HS-27A (cell line): ENCODE data around the gene KNSTRN.

Source experiments
- DNase-seq: peaks from one replicate; pipeline ENCODE4 v3.0.0-alpha.2; 2012; ENCODE audit warnings: low read depth, missing footprints

KNSTRN gene

GRCh38 chr15:40399370-40399769 lies 16.8 kb downstream of the KNSTRN start:
- no peak for DNase-seq

- peak; percentile 83 for DNase-seq
Measured at GRCh38 chr15:40405501-40406381, 23.2 kb downstream of the KNSTRN start, which contains the start of gene IVD. TSS of gene IVD (plus strand) at chr15:40405795. CDS start at chr15:40405828, 33 bp downstream.

DNA sequence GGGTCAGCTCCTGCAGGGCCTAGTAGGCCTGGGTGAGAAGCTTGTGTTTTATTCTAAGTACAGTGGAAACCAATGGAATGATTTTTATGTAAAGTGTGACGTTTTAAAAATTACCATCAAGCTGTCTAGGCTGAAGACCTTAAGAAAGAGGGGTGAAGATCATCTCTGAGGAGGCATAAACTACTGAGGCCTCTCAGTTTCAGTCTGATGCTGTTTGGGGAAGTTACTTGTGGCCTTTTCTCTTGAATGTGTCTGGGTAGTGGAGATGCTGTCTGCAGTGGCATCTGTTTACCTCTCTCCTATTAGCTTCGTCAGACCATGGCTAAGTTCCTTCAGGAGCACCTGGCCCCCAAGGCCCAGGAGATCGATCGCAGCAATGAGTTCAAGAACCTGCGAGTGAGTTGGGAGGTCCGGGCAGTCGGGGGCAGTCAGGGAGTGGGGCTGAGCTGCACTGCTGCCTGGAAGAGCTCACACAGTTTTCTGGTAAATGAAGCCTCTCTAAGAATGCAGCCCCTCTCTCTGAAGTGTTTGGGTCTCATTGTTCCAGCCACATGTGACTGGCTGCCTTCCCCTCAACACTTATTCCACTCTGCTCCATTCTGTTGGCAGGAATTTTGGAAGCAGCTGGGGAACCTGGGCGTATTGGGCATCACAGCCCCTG lies 24.9 kb downstream of the KNSTRN start:
- DNase-seq = no peak

DNA sequence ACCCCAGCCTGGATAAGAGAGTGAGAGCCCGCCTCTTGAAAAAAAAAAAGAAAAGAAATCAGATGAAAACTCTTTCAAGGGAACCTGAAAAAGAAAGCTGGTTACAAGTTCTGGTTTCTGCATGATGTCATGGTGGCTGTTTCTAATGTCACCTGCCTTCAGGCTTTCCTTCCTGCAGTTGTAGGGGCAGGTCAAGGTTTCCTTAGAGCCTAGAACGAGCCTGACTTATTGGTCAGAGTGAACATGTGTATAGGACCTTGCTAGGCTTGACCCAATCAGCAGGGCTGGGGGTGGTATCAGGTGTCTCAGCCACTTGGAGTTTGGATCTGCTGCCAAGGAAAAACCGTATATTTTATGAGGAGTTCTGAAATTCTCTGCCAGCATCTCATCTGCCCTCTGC lies 26.8 kb downstream of the KNSTRN start:
- no peak for DNase-seq

- DNase-seq = no peak
Measured at GRCh38 chr15:40410476-40410875, 28.0 kb downstream of the KNSTRN start.

- DNase-seq = no peak
Measured at GRCh38 chr15:40412095-40412759, 29.7 kb downstream of the KNSTRN start.

GRCh38 chr15:40413036-40413435 lies 30.5 kb downstream of the KNSTRN start:
- DNase-seq = no peak

GRCh38 chr15:40414816-40415215 lies 32.3 kb downstream of the KNSTRN start:
- no peak for DNase-seq

- DNase-seq = no peak
Measured at GRCh38 chr15:40415226-40415625, 32.7 kb downstream of the KNSTRN start.

DNA sequence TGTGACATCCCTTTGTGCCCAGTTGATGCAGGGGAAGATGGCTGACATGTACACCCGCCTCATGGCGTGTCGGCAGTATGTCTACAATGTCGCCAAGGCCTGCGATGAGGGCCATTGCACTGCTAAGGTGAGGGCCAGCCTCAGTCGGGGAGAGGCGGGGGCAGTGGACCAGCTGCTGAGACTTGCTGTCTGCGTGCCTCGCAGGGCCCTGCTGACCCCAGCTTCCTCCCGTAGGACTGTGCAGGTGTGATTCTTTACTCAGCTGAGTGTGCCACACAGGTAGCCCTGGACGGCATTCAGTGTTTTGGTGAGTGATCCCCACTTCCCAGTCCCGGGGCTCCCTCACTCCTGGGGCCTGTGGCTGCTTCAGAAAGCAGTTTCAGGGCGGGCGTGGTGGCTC lies 33.5 kb downstream of the KNSTRN start:
- no peak for DNase-seq

GRCh38 chr15:40418126-40418525 lies 35.6 kb downstream of the KNSTRN start:
- DNase-seq = no peak

DNA sequence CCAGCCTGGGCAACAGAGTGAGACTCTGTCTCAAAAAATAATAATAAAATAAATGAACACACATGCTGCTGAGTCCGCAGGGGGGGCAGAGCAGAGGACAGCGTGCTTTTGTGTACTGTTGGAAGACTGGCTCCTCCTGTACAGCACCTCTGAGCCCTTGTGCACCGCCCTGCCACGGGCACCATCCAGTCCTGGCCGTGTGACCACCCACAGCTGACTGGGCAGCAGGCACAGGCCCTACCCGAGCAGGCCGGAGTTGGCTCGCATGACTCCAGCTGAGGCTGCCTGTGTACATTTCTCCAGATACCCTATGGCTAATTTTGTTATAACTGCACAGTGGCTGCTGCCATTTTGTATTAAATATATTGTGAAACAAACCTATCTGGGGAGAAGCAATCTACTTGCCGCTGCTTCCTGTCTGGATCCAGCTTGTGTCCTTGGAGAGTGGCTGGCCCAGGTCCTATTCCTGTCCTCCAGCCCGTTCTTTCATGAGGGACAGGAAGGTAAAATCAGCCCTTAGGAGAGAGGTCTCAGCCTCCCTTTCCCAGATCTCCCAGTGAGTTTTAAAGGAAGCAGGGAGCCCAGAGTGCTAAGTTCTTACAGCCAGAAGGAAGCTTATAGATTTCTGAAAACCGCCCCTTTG lies 37.7 kb downstream of the KNSTRN start:
- DNase-seq = no peak

GRCh38 chr15:40420793-40421192 lies 38.3 kb downstream of the KNSTRN start:
- DNase-seq = no peak

GRCh38 chr15:40421246-40422157 lies 39.0 kb downstream of the KNSTRN start:
- DNase-seq = no peak

GRCh38 chr15:40424483-40425115 lies 42.1 kb downstream of the KNSTRN start:
- DNase-seq = no peak

DNA sequence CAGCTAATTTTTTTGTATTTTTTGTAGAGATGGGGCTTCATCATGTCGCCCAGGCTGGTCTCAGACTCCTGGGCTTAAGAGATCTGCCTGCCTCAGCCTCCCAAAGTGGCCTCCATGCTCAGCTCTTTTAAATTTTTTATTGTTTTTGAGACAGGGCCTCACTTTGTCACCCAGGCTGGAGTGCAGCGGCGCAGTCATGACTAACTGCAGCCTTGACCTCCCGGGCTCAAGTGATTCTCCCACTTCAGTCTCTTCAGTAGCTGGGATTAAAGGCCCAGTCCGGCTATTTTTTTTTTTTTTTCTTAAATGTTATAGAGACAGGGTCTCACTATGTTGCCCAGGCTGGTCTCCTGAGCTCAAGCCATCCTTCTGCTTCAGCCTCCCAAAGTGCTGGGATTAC lies 43.2 kb downstream of the KNSTRN start:
- no peak for DNase-seq

- no peak for DNase-seq
Measured at GRCh38 chr15:40427188-40427587, 44.7 kb downstream of the KNSTRN start.

GRCh38 chr15:40428185-40428584 lies 45.7 kb downstream of the KNSTRN start:
- no peak for DNase-seq

- no peak for DNase-seq
Measured at GRCh38 chr15:40429068-40429710, 46.7 kb downstream of the KNSTRN start.

GRCh38 chr15:40430271-40430805 lies 47.8 kb downstream of the KNSTRN start:
- no peak for DNase-seq
